NCI-H128 (cell line): Measurements from ENCODE around the gene KAT2B.
"Not testable (repeated sequence)": the region's sequence is repeated elsewhere in the genome, so short reads cannot be mapped to it uniquely, and the experiment has no call there.

Experiments used
- DNase-seq: peaks from one replicate; lab custom pipeline; 2025; ENCODE audit not compliant: unreplicated experiment; lab: John Stamatoyannopoulos, UW

The KAT2B gene

DNA sequence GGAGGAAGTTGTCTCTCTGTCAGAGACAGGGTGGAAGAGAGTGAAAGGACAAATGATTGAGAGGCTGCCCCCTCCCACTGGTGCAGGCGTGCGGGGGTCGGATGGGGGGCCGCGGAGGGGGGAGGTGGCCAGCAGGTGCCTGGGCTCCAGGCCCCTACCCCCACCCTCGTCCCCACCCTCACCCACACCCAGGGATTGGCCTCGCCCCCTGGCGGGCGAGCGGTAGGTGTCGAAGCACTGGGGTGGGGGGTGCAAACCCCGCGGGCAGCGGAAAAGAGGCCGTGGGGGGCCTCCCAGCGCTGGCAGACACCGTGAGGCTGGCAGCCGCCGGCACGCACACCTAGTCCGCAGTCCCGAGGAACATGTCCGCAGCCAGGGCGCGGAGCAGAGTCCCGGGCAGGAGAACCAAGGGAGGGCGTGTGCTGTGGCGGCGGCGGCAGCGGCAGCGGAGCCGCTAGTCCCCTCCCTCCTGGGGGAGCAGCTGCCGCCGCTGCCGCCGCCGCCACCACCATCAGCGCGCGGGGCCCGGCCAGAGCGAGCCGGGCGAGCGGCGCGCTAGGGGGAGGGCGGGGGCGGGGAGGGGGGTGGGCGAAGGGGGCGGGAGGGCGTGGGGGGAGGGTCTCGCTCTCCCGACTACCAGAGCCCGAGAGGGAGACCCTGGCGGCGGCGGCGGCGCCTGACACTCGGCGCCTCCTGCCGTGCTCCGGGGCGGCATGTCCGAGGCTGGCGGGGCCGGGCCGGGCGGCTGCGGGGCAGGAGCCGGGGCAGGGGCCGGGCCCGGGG, at the start of gene KAT2B:
TSS of gene KAT2B (plus strand) at position 682 of the 783 bp plus-strand sequence. CDS start at position 714, 32 bp downstream.
- peak; percentile 15 for DNase-seq

DNA sequence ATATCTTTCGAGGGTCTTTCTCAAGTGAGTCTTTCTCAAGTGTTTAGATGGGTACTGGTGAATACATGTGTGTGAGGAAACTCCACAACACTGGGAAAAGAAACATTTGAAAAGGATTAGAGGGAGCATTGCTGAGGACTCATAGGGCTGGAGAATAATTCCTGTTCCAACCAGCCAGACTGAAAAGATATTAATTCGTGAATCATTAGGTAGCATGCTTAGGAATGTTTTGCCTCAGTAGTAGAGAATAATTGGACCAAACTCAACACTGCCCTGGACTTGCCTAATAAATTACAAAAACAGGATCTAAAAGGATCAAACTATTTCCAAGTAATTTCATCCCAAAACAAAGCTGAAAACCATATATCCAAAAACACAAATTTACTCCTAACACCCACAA, 45.5 kb upstream of the KAT2B start:
- DNase-seq: no peak

- no peak for DNase-seq
Measured at GRCh38 chr3:19997502-19997901, 42.7 kb upstream of the KAT2B start.

DNA sequence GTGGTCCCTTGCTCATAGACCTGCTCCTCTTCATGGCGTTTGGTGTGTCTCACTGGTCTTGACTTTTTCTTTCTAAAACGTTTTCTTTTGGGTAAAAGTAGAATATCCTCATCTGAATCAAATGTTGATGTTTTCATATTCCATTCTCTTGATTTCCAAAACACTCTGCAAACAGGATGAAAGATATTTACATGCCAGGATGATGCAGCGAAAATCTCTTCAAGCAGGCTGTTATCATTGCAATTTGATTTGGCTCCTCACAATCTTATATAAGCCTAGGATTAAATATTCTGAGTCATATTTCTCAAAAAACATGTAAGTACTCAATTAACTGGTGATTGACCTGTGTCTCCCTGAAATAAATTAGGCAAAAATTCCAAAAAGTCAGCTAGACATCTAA, 38.3 kb upstream of the KAT2B start:
- no peak for DNase-seq

DNA sequence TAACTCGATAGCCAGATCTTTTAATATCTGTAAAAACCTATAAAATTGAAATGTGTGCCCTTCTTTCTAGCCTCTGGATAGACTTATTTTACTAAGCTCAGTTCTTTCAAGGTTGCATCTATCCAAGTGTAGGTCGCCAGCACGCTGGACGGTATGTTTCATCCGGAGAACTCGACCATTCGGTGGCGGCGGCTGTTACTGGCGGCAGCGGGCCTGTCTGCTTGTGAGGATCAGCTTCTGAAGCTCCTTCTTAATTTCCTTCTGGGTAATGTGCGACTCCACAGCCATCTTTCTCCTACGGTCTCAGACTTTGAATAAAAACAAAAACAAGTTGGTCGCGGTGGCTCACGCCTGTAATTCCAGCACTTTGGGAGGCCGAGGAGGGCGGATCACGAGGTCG, 32.3 kb upstream of the KAT2B start:
- no peak for DNase-seq

DNA sequence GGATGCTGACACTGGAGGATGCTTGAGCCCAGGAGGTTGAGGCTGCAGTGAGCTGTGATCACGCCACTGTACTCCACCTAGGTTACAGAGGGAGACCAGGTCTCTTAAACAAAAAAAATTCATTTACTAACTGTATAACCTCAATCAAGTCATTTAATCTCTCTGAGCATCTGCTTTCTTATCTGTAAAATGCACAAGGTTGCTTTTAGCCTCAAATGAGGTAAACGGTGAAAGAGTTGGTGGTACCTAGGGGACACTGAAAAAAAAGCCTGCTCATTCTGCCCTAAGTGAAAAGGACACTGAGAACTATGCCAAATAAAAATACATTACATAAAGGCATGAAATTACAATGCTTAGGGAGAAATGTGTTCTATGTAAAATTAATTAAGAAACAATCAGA, 31.6 kb upstream of the KAT2B start:
- DNase-seq: no peak

DNA sequence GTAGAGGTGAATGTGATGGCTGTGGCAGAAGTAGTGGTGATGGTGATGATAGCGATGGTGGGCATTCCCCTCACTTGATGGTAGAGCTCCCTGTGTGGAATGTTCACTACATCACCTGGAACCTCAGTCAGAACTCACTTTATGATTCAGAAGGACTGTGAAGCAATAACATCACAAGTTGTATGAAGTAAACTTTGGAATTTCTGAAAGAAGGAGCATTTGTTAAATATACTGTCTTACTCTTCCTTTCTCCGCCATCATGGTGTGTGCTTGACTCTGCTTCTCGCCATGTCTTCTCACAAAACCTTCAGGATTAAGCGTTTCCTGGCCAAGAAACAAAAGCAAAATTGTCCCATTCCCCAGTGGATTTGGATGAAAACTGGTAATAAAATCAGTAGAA, 28.1 kb upstream of the KAT2B start, which contains the start of gene PP2D1:
TSS of gene PP2D1 (minus strand) at position 101 of the 400 bp plus-strand sequence. CDS start 192 bp downstream, outside the sequence.
- DNase-seq: no peak

- DNase-seq: no peak
Measured at GRCh38 chr3:20013396-20013795, 26.9 kb upstream of the KAT2B start.

DNA sequence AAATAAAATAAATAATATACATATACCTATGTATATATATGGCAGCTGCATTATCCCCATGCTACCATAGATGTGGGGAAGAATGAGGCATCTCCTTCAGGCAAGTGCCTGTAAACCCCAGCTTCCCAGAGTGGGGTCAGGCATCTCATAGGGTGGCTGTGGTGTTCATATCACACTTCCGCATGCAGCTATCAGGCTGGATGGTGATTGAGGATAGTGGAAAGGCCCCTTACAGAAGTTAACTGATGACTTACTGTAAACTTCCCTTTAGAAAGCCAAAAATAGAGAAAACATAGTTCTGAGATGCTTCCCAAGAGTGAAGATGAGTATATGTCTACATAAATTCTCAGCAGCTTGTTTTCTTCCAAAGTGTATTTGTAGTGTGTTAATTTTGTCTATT, 24.7 kb upstream of the KAT2B start:
- DNase-seq: no peak

- not testable (repeated sequence) for DNase-seq
Measured at GRCh38 chr3:20016076-20016475, 24.2 kb upstream of the KAT2B start.

GRCh38 chr3:20022954-20023622, 17.2 kb upstream of the KAT2B start:
- no peak for DNase-seq

DNA sequence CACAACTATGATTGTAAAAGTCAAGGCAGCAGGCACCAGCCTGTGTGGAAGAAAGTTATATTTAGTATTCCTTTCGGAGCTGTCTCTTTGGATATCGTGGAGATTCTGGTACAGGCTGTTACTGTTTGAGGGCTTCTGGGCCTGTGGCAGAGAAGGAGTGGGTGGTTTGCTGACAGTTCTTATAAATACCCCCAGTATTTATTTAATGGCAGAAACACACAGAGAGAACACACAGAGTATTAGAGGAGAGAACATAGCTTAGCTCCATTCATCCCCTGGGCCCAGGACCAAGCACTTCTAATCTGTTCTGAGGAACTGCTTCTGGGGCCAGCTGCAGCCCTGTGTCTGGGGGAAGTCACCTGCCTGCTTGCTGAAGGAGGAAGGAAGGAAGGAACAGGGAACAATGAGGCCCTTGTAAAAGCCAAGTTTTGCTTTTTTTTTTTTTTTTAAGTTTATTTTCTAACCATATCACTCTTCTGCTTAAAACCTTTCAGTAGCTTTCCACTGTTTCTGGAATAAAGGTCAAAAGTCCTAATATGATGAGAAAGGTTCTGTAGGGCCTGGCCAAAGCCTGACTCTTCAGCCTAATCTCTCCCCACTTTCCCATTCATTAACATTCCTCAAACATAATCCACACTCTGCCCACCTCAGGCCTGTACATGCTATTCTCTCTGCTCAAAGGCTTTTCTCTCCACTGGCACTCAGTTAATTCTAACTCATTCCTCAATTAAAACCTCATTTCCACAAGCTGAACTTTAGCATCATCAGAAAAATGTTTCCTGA, 16.4 kb upstream of the KAT2B start:
- no peak for DNase-seq

GRCh38 chr3:20027136-20027535, 13.1 kb upstream of the KAT2B start:
- DNase-seq: no peak

GRCh38 chr3:20028905-20029331, 11.3 kb upstream of the KAT2B start:
- DNase-seq: no peak

- not testable (repeated sequence) for DNase-seq
Measured at GRCh38 chr3:20031939-20032338, 8.3 kb upstream of the KAT2B start.

GRCh38 chr3:20035019-20035418, 5.2 kb upstream of the KAT2B start:
- DNase-seq: no peak

DNA sequence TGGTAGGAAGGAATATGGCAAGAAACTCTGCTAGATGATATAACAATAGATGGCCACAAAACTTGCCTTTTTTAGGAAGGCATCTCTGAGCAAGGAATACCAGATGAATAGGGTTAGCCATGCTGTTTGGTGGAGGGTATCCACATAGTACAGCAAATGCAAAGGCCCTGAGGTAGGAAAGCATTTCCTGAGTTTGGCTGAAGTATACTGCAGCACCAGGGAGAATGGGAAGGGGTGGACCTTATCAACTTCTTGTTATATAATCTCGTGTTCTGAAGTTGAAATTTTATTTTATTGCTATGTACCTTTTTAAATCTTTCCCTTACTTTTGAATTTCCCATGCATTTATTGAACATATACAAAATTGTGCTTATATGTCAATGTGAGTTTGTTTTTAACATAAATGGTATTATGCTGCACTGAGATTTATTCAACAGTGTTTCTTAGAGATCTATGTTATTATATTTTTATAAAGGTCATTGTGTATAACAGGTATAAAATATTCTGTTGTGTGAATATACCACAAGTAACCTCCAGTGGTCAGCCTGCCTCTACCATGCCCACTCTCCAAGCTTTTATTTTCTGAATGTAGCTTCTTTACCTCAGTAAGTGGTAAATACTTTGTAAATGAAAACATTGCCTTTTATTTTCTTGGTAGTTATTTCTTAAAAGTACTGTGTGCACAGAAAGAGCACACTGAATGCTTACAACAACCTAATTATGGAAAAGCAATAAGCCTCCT, 2.8 kb upstream of the KAT2B start:
- no peak for DNase-seq

DNA sequence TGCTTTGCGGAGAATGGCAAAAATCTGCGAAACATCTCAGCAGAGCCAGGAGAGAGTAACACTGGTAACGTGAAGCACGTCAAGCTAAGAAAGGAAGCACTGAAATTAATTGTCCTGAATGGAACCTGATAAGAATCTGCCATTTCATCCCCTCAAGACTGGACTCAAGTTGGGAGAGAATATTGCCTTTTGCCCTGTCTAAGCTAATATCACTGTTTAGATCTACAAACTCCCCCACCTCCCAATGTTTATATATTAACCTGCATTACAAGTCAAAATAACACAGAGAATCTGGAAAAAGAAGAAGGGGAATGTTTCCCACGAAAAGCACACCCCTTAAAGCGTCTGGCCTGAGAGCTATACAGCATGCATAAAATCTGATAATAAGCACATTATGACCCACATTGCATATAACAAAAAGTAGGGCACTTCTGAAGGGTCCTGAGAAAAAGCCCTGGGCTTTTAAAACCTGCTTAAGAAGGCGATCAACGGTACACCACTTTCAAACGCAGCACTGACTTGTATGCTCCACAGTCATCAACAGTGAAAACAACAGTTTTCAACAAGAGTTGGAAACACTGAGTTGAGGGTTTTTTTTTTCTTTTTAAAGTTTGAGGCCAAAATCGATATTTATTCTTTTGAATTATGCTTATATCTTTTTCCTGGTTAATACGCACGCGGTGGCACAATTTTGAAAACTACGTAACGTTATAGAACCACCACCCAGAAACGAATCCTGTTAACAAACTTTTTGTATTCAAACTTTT, 1.4 kb upstream of the KAT2B start:
- no peak for DNase-seq

DNA sequence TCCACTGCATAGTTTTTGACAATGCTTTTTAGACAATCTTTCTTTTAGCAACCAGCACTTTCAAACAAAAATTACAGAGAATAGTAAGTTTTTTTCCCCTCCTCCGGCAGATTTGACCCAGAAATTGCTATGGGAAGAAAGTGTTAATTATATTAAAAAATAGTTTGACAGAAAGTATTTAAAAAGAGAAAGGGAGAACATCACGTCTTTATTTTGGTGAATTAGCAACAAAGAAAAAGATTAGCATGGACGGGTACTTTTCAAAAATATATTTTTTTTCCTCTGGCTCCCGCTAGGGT, 831 bp upstream of the KAT2B start:
- DNase-seq: no peak

- peak; percentile 10 for DNase-seq
Measured at GRCh38 chr3:20040548-20041196, 426 bp downstream of the KAT2B start.
